T-helper 17 cell (primary cell): ENCODE data around the gene ZFP2. TPM values are rescaled to one million over a fixed set of nuclear protein-coding genes. Genes with fewer than 3 reads are reported as not detected.

ENCODE experiments used
- ATAC-seq: fragments of 150-1000 bp; cut with Tn5 transposase; 2 replicates; pipeline ENCODE4 v1.10.0; 2021; ENCODE audit warnings: mild to moderate bottlenecking, moderate library complexity
- DNase-seq, 3 donors: peaks; one replicate each; pipeline versions ENCODE4 v3.0.0 to v3.0.0-alpha.2; 2020 to 2021
- H3K9me3 ChIP-seq: one replicate; pipeline ENCODE4 v1.7.0; 2013; ENCODE audit warnings: low read length, mild to moderate bottlenecking; ENCODE audit not compliant: control insufficient read depth, poor library complexity, severe bottlenecking
- H3K27ac Mint-ChIP-seq: one replicate; pipeline ENCODE4 v1.8.0; 2022; ENCODE audit warnings: mild to moderate bottlenecking, moderate library complexity, mixed read lengths
- H3K27me3 Mint-ChIP-seq: one replicate; pipeline ENCODE4 v1.8.0; 2022; ENCODE audit warnings: mixed read lengths
- H3K36me3 Mint-ChIP-seq: one replicate; pipeline ENCODE4 v1.8.0; 2022; ENCODE audit warnings: low read depth, mixed read lengths
- H3K4me1 Mint-ChIP-seq: one replicate; pipeline ENCODE4 v1.8.0; 2022; ENCODE audit warnings: mild to moderate bottlenecking, mixed read lengths
- H3K4me3 Mint-ChIP-seq: one replicate; pipeline ENCODE4 v1.8.0; 2022; ENCODE audit warnings: mild to moderate bottlenecking, moderate library complexity, mixed read lengths
- total RNA-seq, 4 donors: library from RNA in 2 of 4; stranded (reverse) in 2 of 4; gene quantifications; one replicate each; pipeline ENCODE4 v1.2.3 and lab custom pipeline; 2022 to 2026

The ZFP2 gene
- total RNA-seq, 2 donors from 2014 or later, result 0.50 to 0.52 TPM

DNA sequence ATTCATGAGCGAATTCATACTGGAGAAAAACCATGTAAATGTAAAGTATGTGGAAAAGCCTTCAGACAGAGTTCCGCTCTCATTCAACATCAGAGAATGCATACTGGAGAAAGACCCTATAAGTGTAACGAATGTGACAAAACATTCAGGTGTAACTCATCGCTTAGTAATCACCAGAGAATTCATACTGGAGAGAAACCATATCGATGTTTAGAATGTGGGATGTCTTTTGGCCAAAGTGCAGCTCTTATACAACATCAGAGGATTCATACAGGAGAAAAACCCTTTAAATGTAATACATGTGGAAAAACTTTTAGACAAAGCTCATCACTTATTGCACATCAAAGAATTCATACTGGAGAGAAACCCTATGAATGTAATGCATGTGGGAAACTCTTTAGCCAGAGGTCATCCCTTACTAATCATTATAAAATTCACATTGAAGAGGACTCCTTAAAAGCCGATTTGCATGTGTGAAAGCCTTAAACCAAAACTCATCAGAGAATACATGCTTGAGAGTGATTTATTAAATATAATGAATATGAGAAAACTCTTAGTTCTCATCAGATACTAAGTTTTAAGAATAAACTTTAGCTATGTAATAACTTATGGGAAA lies 11.8 kb upstream of the ZFP2 start:
- no peaks in the 10 kb centered on the region for H3K4me1 Mint-ChIP-seq
- H3K9me3 ChIP-seq, result peaks cover 23% of the 10 kb centered on the region
- no peak overlapping the region for H3K27ac Mint-ChIP-seq
- ATAC-seq, result no peak
- H3K36me3 Mint-ChIP-seq, result peaks cover 9% of the 10 kb centered on the region
- H3K4me3 Mint-ChIP-seq, result no peak overlapping the region
- no peaks in the 10 kb centered on the region for H3K27me3 Mint-ChIP-seq
- DNase-seq, result no peak

GRCh38 chr5:178899289-178899688 lies 3.6 kb downstream of the ZFP2 start:
- no peak for ATAC-seq
- H3K9me3 ChIP-seq, result no peaks in the 10 kb centered on the region
- no peaks in the 10 kb centered on the region for H3K27me3 Mint-ChIP-seq
- no peak overlapping the region for H3K27ac Mint-ChIP-seq
- no peak for DNase-seq
- H3K36me3 Mint-ChIP-seq, result peaks cover 4% of the 10 kb centered on the region
- no peak overlapping the region for H3K4me3 Mint-ChIP-seq
- H3K4me1 Mint-ChIP-seq, result no peaks in the 10 kb centered on the region

- Mint-ChIP-seq H3K27me3 (no peaks in the 10 kb centered on the region), H3K4me3 (no peak overlapping the region), H3K27ac (no peak overlapping the region), H3K36me3 (peaks cover 6% of the 10 kb centered on the region), H3K4me1 (no peaks in the 10 kb centered on the region)
- H3K9me3 ChIP-seq, result no peaks in the 10 kb centered on the region
- no peak for DNase-seq
- no peak for ATAC-seq
Measured at GRCh38 chr5:178902849-178903248, 7.1 kb downstream of the ZFP2 start.

DNA sequence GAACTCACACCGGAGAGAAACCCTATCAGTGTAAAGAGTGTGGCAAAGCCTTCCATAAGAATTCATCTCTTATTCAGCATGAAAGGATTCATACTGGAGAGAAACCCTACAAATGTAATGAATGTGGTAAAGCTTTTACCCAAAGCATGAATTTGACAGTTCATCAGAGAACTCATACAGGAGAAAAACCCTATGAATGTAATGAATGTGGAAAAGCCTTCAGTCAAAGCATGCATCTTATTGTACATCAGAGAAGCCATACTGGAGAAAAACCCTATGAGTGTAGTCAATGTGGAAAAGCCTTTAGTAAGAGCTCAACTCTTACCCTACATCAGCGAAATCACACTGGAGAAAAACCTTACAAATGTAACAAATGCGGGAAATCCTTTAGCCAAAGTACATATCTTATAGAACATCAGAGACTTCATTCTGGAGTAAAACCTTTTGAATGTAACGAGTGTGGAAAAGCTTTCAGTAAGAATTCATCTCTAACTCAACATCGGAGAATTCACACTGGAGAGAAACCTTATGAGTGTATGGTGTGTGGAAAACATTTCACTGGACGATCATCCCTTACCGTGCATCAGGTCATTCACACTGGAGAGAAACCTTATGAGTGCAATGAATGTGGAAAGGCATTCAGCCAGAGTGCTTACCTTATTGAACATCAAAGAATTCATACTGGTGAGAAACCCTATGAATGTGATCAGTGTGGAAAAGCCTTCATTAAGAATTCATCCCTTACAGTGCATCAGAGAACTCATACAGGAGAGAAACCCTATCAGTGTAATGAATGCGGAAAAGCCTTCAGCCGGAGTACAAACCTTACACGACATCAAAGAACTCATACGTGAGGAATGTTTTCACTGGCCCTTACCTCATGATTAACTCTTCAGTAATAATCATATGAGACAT lies 36.4 kb downstream of the ZFP2 start:
- H3K27ac Mint-ChIP-seq, result no peak overlapping the region
- no peaks in the 10 kb centered on the region for H3K27me3 Mint-ChIP-seq
- peaks cover 5% of the 10 kb centered on the region for H3K36me3 Mint-ChIP-seq
- DNase-seq, result no peak
- no peaks in the 10 kb centered on the region for H3K4me1 Mint-ChIP-seq
- no peak overlapping the region for H3K4me3 Mint-ChIP-seq
- peaks cover 51% of the 10 kb centered on the region for H3K9me3 ChIP-seq
- no peak for ATAC-seq

DNA sequence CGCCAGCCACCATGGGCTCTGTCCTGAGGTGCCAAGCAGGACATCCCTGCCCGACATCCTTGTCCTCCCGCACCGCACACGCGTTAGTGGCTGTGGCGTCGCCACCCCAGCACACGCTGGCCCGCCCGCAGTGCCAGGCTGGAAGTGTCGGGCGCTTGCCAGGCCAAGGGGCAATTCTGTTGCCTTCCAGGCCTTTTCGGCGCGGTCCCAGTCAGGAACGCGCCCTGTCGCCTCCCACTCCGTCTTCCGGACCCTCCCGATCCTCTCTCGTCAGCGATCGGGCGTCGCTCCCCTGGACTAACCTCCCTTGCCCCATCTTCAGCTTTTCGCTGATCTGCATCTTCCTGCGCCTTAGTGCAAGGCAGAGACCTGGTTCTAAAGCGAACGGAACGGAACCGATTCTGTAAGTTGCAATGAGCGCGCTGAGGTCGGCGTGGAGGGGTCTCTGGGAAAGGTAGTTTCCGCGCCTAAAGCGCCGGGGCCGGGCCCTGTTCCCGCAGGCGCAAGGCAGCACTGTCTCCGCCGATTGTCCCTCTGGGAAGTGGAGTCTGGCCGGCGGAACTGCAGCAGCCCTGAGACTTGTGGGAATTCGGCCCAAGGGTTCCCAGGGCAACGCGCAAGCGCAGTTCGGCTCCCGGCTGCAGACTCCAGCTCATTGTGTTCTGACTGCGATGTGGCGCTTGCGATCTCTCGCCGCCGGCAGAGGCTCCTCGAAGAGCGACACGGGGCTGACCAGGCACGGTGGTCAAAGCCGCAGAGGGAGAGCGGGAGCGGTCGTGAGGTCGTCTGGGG lies 45.1 kb downstream of the ZFP2 start, which contains the start of gene ZNF454:
ZNF454 (plus strand) TSS at position 630 of the 792 bp plus-strand sequence. CDS start 1,594 bp downstream, outside the sequence.
- H3K4me1 Mint-ChIP-seq, result no peaks in the 10 kb centered on the region
- H3K36me3 Mint-ChIP-seq, result peaks cover 4% of the 10 kb centered on the region
- peaks cover 20% of the 10 kb centered on the region for H3K9me3 ChIP-seq
- ATAC-seq, result no peak
- H3K27me3 Mint-ChIP-seq, result no peaks in the 10 kb centered on the region
- H3K4me3 Mint-ChIP-seq, result no peak within 1 kb of the TSS
- no peak for DNase-seq
- H3K27ac Mint-ChIP-seq, result no peak within 1 kb of the TSS

DNA sequence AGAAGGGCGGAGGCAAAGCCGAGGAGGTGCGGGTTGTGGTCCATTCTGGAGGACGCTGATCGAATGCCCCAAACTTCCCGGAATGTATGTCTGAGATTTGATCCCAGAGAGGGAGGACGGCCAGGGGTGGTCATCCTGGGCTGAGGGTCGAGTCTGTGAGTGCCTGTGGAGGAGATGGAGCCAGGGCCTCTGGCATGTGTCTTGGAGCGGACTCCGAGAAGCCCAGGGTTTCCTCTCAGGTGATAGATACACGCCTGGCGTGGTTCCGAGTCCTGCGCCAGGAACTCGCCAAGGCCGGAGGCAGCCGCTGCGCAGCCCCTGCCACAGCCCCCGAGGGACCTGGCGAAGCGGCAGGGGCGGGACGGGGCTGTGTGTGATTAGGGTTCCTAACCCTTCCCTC lies 45.6 kb downstream of the ZFP2 start:
- peaks cover 19% of the 10 kb centered on the region for H3K9me3 ChIP-seq
- Mint-ChIP-seq H3K36me3 (peaks cover 2% of the 10 kb centered on the region), H3K27me3 (no peaks in the 10 kb centered on the region), H3K4me3 (no peak overlapping the region), H3K4me1 (no peaks in the 10 kb centered on the region), H3K27ac (no peak overlapping the region)
- DNase-seq, result no peak
- no peak for ATAC-seq

GRCh38 chr5:178965465-178966055 lies 69.8 kb downstream of the ZFP2 start:
- H3K27me3 Mint-ChIP-seq, result no peaks in the 10 kb centered on the region
- H3K36me3 Mint-ChIP-seq, result no peaks in the 10 kb centered on the region
- H3K4me1 Mint-ChIP-seq, result no peaks in the 10 kb centered on the region
- H3K4me3 Mint-ChIP-seq, result no peak overlapping the region
- ATAC-seq, result no peak
- peaks cover 27% of the 10 kb centered on the region for H3K9me3 ChIP-seq
- no peak overlapping the region for H3K27ac Mint-ChIP-seq
- DNase-seq, result no peak

GRCh38 chr5:178981381-178981780 lies 85.7 kb downstream of the ZFP2 start:
- no peaks in the 10 kb centered on the region for H3K9me3 ChIP-seq
- no peaks in the 10 kb centered on the region for H3K4me1 Mint-ChIP-seq
- no peak overlapping the region for H3K27ac Mint-ChIP-seq
- no peak overlapping the region for H3K4me3 Mint-ChIP-seq
- ATAC-seq, result no peak
- H3K36me3 Mint-ChIP-seq, result no peaks in the 10 kb centered on the region
- no peaks in the 10 kb centered on the region for H3K27me3 Mint-ChIP-seq
- no peak for DNase-seq

Other genes with a start within 250 kb of the ZFP2 start
- gene ZNF354A, start 165.3 kb upstream of the ZFP2 start, total RNA-seq, result 10 to 100 TPM; 10.0 to 11.8 TPM
- 1 to 10 TPM; 8.8 to 9.8 TPM for gene ZNF354B, start 36.0 kb upstream of the ZFP2 start, total RNA-seq
- not detected for gene ZNF454, start 45.3 kb downstream of the ZFP2 start, total RNA-seq
- gene GRM6, start 99.4 kb downstream of the ZFP2 start, total RNA-seq, result not detected
- 1 to 10 TPM; 4.8 to 4.9 TPM for gene ZNF879, start 127.9 kb downstream of the ZFP2 start, total RNA-seq
- gene ZNF354C, start 164.5 kb downstream of the ZFP2 start, total RNA-seq, result 1 to 10 TPM; 3.6 to 4.1 TPM